NB4 (cell line): ENCODE measurements around the gene ARPC2.

ENCODE experiments used
- MAX ChIP-seq: IDR thresholded peaks from 2 replicates; pipeline ENCODE4 v1.6.1; 2011; ENCODE audit warnings: low read depth, low read length
- POLR2A ChIP-seq: IDR thresholded peaks from 2 replicates; pipeline ENCODE4 v1.6.1; 2011; ENCODE audit warnings: mild to moderate bottlenecking; ENCODE audit not compliant: insufficient read length; ENCODE audit errors: extremely low read depth
- TF ChIP-seq, protein P1 (sequence below): IDR thresholded peaks from one replicate; pipeline ENCODE4 v1.5.1; 2012; ENCODE audit warnings: low read depth, low read length

GRCh38 chr2:218256612-218257350 is 39.8 kb downstream of the ARPC2 start:
- TF ChIP-seq, protein P1, sequence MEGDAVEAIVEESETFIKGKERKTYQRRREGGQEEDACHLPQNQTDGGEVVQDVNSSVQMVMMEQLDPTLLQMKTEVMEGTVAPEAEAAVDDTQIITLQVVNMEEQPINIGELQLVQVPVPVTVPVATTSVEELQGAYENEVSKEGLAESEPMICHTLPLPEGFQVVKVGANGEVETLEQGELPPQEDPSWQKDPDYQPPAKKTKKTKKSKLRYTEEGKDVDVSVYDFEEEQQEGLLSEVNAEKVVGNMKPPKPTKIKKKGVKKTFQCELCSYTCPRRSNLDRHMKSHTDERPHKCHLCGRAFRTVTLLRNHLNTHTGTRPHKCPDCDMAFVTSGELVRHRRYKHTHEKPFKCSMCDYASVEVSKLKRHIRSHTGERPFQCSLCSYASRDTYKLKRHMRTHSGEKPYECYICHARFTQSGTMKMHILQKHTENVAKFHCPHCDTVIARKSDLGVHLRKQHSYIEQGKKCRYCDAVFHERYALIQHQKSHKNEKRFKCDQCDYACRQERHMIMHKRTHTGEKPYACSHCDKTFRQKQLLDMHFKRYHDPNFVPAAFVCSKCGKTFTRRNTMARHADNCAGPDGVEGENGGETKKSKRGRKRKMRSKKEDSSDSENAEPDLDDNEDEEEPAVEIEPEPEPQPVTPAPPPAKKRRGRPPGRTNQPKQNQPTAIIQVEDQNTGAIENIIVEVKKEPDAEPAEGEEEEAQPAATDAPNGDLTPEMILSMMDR = no peak
- no peak for TF ChIP-seq MAX
- TF ChIP-seq POLR2A = no peak
